Cardiac muscle cell (in vitro differentiated cells and primary cell): Measurements from ENCODE around the gene PCDHB1. TPM values are rescaled to one million over a fixed set of nuclear protein-coding genes. Genes with fewer than 3 reads are reported as not detected.

Experiments used
- DNase-seq, 2 donors: peaks; one replicate each; pipeline versions ENCODE4 v3.0.0 to v3.0.0-alpha.2; 2010 to 2017; ENCODE audit warnings: low read depth in 1 of 2, low spot score in 1 of 2
- H3K27ac ChIP-seq: fragments of 200-600 bp; sonication (generic); 2 replicates; pipeline ENCODE4 v1.5.1; 2016
- H3K27me3 ChIP-seq: fragments of 200-600 bp; sonication (generic); 2 replicates; pipeline ENCODE4 v1.6.0; 2016; ENCODE audit warnings: control low read depth
- H3K36me3 ChIP-seq: fragments of 200-600 bp; sonication (generic); 2 replicates; pipeline ENCODE4 v1.5.1; 2016; ENCODE audit warnings: control low read depth
- H3K4me1 ChIP-seq: fragments of 200-600 bp; sonication (generic); 2 replicates; pipeline ENCODE4 v1.8.1; 2017; ENCODE audit warnings: low read depth, mild to moderate bottlenecking, mixed run types
- H3K4me3 ChIP-seq: fragments of 200-600 bp; sonication (generic); 2 replicates; pipeline ENCODE4 v1.5.1; 2016; ENCODE audit warnings: mild to moderate bottlenecking
- H3K9me3 ChIP-seq: fragments of 200-600 bp; sonication (generic); 2 replicates; pipeline ENCODE4 v1.5.1; 2017; ENCODE audit warnings: low read depth, mild to moderate bottlenecking, control low read depth
- CTCF ChIP-seq: IDR thresholded peaks from 2 replicates; pipeline ENCODE4 v1.5.1; 2012; ENCODE audit warnings: low read depth, mild to moderate bottlenecking, low read length
- polyA plus RNA-seq: library from polyadenylated mRNA; unstranded; fragments of >200 nt; fragmentation: Nextera tagmentation; extraction: Ambion mirVana; gene quantifications from 2 replicates; pipeline ENCODE4 v1.2.1, GENCODE V29; 2016
- total RNA-seq: library from RNA; depleted of rRNA; stranded (reverse); fragments of >200 nt; gene quantifications from 2 replicates; pipeline ENCODE4 v1.2.3, GENCODE V29; 2016

The PCDHB1 gene
- total and polyA plus RNA-seq, 2 experiments from 2014 or later: 0.03 TPM; not detected in 1

GRCh38 chr5:141003031-141003430, 48.1 kb upstream of the PCDHB1 start:
- Histone ChIP-seq H3K27me3 (no peaks in the 10 kb centered on the region), H3K36me3 (no peaks in the 10 kb centered on the region), H3K4me1 (peaks cover 30% of the 10 kb centered on the region), H3K27ac (no peak overlapping the region), H3K9me3 (no peaks in the 10 kb centered on the region), H3K4me3 (no peak overlapping the region)
- no peak for DNase-seq
- TF ChIP-seq CTCF: no peak

- H3K27ac ChIP-seq: no peak overlapping the region
- no peak for TF ChIP-seq CTCF
- no peak overlapping the region for H3K4me3 ChIP-seq
Measured at GRCh38 chr5:141003791-141004611, 47.2 kb upstream of the PCDHB1 start.

DNA sequence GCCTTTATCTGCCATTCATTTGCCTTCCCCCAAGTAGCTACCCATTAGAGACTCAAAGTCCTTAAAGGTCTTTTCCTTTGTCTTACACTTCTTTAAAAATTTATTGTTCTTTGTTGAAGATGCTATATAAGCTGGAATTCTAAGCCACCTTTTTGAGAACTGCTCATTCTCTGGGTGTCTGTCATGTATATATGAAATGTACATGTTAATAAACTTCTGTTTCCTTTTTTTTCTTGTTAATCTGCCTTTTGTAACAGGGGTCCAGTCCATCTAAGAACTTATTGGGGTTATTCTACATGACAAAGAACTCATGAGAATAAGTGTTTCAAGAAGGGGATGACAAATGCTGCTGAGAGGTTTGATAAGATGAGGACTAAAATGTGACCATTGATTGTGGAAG, 43.4 kb upstream of the PCDHB1 start:
- peaks cover 11% of the 10 kb centered on the region for H3K4me1 ChIP-seq
- H3K4me3 ChIP-seq: no peak overlapping the region
- no peak for TF ChIP-seq CTCF
- no peak for DNase-seq
- H3K27me3 ChIP-seq: no peaks in the 10 kb centered on the region
- H3K9me3 ChIP-seq: no peaks in the 10 kb centered on the region
- no peaks in the 10 kb centered on the region for H3K36me3 ChIP-seq
- no peak overlapping the region for H3K27ac ChIP-seq

More at GRCh38 chr5:141003791-141004611, 47.2 kb upstream of the PCDHB1 start:
- H3K4me1 ChIP-seq: peaks cover 29% of the 10 kb centered on the region
- H3K36me3 ChIP-seq: no peaks in the 10 kb centered on the region
- no peaks in the 10 kb centered on the region for H3K9me3 ChIP-seq
- DNase-seq: peak in 1 of 2 donors; percentile 13
- no peaks in the 10 kb centered on the region for H3K27me3 ChIP-seq

- Histone ChIP-seq H3K9me3 (no peaks in the 10 kb centered on the region), H3K4me1 (no peaks in the 10 kb centered on the region), H3K27me3 (no peaks in the 10 kb centered on the region), H3K36me3 (no peaks in the 10 kb centered on the region), H3K4me3 (no peak overlapping the region), H3K27ac (no peak overlapping the region)
- DNase-seq: no peak
- TF ChIP-seq CTCF: no peak
Measured at GRCh38 chr5:141010047-141010793, 41.0 kb upstream of the PCDHB1 start.

DNA sequence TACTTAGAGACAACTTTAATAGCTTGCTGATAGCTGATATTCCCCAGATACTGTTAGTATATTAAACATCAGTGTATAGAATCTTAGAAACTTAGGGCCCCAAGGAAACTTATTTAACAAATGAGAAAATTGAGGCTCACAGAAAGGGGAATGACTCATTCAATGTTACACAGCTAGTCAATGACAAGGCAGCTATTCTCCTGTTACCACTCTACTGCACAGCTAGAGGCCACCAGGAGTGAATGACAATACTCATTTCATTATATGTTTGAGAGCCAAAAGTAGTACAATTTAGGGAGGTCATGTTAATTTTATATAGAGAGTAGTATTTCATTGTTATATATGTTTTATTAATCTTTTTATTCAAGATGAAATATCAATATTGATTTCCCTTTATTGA, 33.2 kb upstream of the PCDHB1 start:
- DNase-seq: no peak
- Histone ChIP-seq H3K4me3 (no peak overlapping the region), H3K27ac (no peak overlapping the region), H3K4me1 (no peaks in the 10 kb centered on the region), H3K36me3 (no peaks in the 10 kb centered on the region), H3K9me3 (no peaks in the 10 kb centered on the region), H3K27me3 (no peaks in the 10 kb centered on the region)
- TF ChIP-seq CTCF: no peak
